ENCODE measurements around the gene PIGP. TPM values are rescaled to one million over a fixed set of nuclear protein-coding genes. Genes with fewer than 3 reads are reported as not detected.
"Not testable (repeated sequence)": the region's sequence is repeated elsewhere in the genome, so short reads cannot be mapped to it uniquely, and the experiment has no call there.

PIGP gene
- total and polyA plus RNA-seq, 5 donors, result 34.5 to 50.8 (median 41.2) TPM

GRCh38 chr21:37043818-37044217 is 29.1 kb downstream of the PIGP start:
- DNase-seq, result no peak
- Histone ChIP-seq H3K9me3 (ENCODE audit: control insufficient read depth, low read length) (no peaks in the 10 kb centered on the region), H3K27me3 (ENCODE audit: control insufficient read depth, insufficient read depth) (no peaks in the 10 kb centered on the region), H3K27ac (ENCODE audit: low read length) (no peak overlapping the region), H3K4me1 (ENCODE audit: control insufficient read depth, insufficient read depth, low read length) (no peaks in the 10 kb centered on the region), H3K4me3 (ENCODE audit: low read length) (no peak overlapping the region)
- intact Hi-C loops (cut with DNase I), result no loop called here
- ATAC-seq, result peak; percentile 36 to 37
- 83% methylated on average over 6 of the region's 6 CpGs for WGBS

GRCh38 chr21:37041706-37042271 is 31.1 kb downstream of the PIGP start:
- H3K27me3 ChIP-seq (ENCODE audit: control insufficient read depth, insufficient read depth), result no peaks in the 10 kb centered on the region
- no peak for ATAC-seq
- no peaks in the 10 kb centered on the region for H3K9me3 ChIP-seq (ENCODE audit: control insufficient read depth, low read length)
- no peak for DNase-seq
- H3K4me1 ChIP-seq (ENCODE audit: control insufficient read depth, insufficient read depth, low read length), result no peaks in the 10 kb centered on the region
- intact Hi-C loops (cut with DNase I), result no loop called here
- no peak overlapping the region for H3K4me3 ChIP-seq (ENCODE audit: low read length)
- WGBS, result 96% methylated on average over 4 of the region's 4 CpGs
- H3K27ac ChIP-seq (ENCODE audit: low read length), result no peak overlapping the region

- intact Hi-C loops (cut with DNase I), result no loop called here
- WGBS, result 88% methylated on average over 3 of the region's 3 CpGs
- H3K27ac ChIP-seq (ENCODE audit: low read length), result no peak overlapping the region
- H3K9me3 ChIP-seq (ENCODE audit: control insufficient read depth, low read length), result no peaks in the 10 kb centered on the region
- DNase-seq (no peak), ATAC-seq (no peak)
- H3K27me3 ChIP-seq (ENCODE audit: control insufficient read depth, insufficient read depth), result no peaks in the 10 kb centered on the region
- no peaks in the 10 kb centered on the region for H3K4me1 ChIP-seq (ENCODE audit: control insufficient read depth, insufficient read depth, low read length)
- no peak overlapping the region for H3K4me3 ChIP-seq (ENCODE audit: low read length)
Observed at GRCh38 chr21:37040212-37040611, 32.7 kb downstream of the PIGP start.

- H3K27ac ChIP-seq (ENCODE audit: low read length), result no peak overlapping the region
- no peaks in the 10 kb centered on the region for H3K4me1 ChIP-seq (ENCODE audit: control insufficient read depth, insufficient read depth, low read length)
- no peak overlapping the region for H3K4me3 ChIP-seq (ENCODE audit: low read length)
- WGBS, result 56% methylated on average over 9 of the region's 9 CpGs
- no peak for ATAC-seq
- no peaks in the 10 kb centered on the region for H3K27me3 ChIP-seq (ENCODE audit: control insufficient read depth, insufficient read depth)
- no peak for DNase-seq
- intact Hi-C loops (cut with DNase I), result no loop called here
- H3K9me3 ChIP-seq (ENCODE audit: control insufficient read depth, low read length), result no peaks in the 10 kb centered on the region
Observed at GRCh38 chr21:37039411-37040075, 33.3 kb downstream of the PIGP start.

GRCh38 chr21:37036177-37036576 is 36.7 kb downstream of the PIGP start:
- no peak overlapping the region for H3K4me3 ChIP-seq (ENCODE audit: low read length)
- H3K27me3 ChIP-seq (ENCODE audit: control insufficient read depth, insufficient read depth), result no peaks in the 10 kb centered on the region
- ATAC-seq, result no peak
- H3K27ac ChIP-seq (ENCODE audit: low read length), result no peak overlapping the region
- WGBS, result 81% methylated on average over 4 of the region's 4 CpGs
- intact Hi-C loops (cut with DNase I), result no loop called here
- no peaks in the 10 kb centered on the region for H3K9me3 ChIP-seq (ENCODE audit: control insufficient read depth, low read length)
- no peaks in the 10 kb centered on the region for H3K4me1 ChIP-seq (ENCODE audit: control insufficient read depth, insufficient read depth, low read length)
- no peak for DNase-seq

GRCh38 chr21:37034394-37034793 is 38.5 kb downstream of the PIGP start:
- H3K27me3 ChIP-seq (ENCODE audit: control insufficient read depth, insufficient read depth); H3K4me3 ChIP-seq (ENCODE audit: low read length); ATAC-seq; intact Hi-C loops (cut with DNase I); H3K4me1 ChIP-seq (ENCODE audit: control insufficient read depth, insufficient read depth, low read length); H3K27ac ChIP-seq (ENCODE audit: low read length); H3K9me3 ChIP-seq (ENCODE audit: control insufficient read depth, low read length); DNase-seq: not testable (repeated sequence)
- 82% methylated on average over 4 of the region's 4 CpGs for WGBS

- no peak for ATAC-seq
- Histone ChIP-seq H3K27ac (ENCODE audit: low read length) (no peak overlapping the region), H3K9me3 (ENCODE audit: control insufficient read depth, low read length) (no peaks in the 10 kb centered on the region), H3K4me3 (ENCODE audit: low read length) (no peak overlapping the region), H3K27me3 (ENCODE audit: control insufficient read depth, insufficient read depth) (no peaks in the 10 kb centered on the region), H3K4me1 (ENCODE audit: control insufficient read depth, insufficient read depth, low read length) (no peaks in the 10 kb centered on the region)
- WGBS, result 76% methylated on average over 4 of the region's 4 CpGs
- intact Hi-C loops (cut with DNase I), result no loop called here
- no peak for DNase-seq
Observed at GRCh38 chr21:37032877-37033471, 39.9 kb downstream of the PIGP start.

- Histone ChIP-seq H3K4me3 (ENCODE audit: low read length) (no peak overlapping the region), H3K27me3 (ENCODE audit: control insufficient read depth, insufficient read depth) (no peaks in the 10 kb centered on the region), H3K27ac (ENCODE audit: low read length) (no peak overlapping the region), H3K9me3 (ENCODE audit: control insufficient read depth, low read length) (no peaks in the 10 kb centered on the region), H3K4me1 (ENCODE audit: control insufficient read depth, insufficient read depth, low read length) (no peaks in the 10 kb centered on the region)
- WGBS, result 84% methylated on average over 5 of the region's 5 CpGs
- intact Hi-C loops (cut with DNase I), result no loop called here
- ATAC-seq (no peak), DNase-seq (no peak)
Observed at GRCh38 chr21:37032293-37032692, 40.6 kb downstream of the PIGP start.

- Histone ChIP-seq H3K27ac (ENCODE audit: low read length) (no peak overlapping the region), H3K4me1 (ENCODE audit: control insufficient read depth, insufficient read depth, low read length) (no peaks in the 10 kb centered on the region), H3K27me3 (ENCODE audit: control insufficient read depth, insufficient read depth) (no peaks in the 10 kb centered on the region), H3K4me3 (ENCODE audit: low read length) (no peak overlapping the region), H3K9me3 (ENCODE audit: control insufficient read depth, low read length) (no peaks in the 10 kb centered on the region)
- 94% methylated on average over 4 of the region's 4 CpGs for WGBS
- DNase-seq, result no peak
- ATAC-seq, result no peak
- intact Hi-C loops (cut with DNase I), result no loop called here
Observed at GRCh38 chr21:37030864-37031263, 42.0 kb downstream of the PIGP start.

GRCh38 chr21:37028570-37028969 is 44.3 kb downstream of the PIGP start:
- ATAC-seq (no peak), DNase-seq (no peak)
- H3K27ac ChIP-seq (ENCODE audit: low read length), result no peak overlapping the region
- no peaks in the 10 kb centered on the region for H3K27me3 ChIP-seq (ENCODE audit: control insufficient read depth, insufficient read depth)
- WGBS, result 76% methylated on average over 4 of the region's 4 CpGs
- no peaks in the 10 kb centered on the region for H3K9me3 ChIP-seq (ENCODE audit: control insufficient read depth, low read length)
- intact Hi-C loops (cut with DNase I), result no loop called here
- H3K4me3 ChIP-seq (ENCODE audit: low read length), result no peak overlapping the region
- no peaks in the 10 kb centered on the region for H3K4me1 ChIP-seq (ENCODE audit: control insufficient read depth, insufficient read depth, low read length)

GRCh38 chr21:37026499-37026898 is 46.4 kb downstream of the PIGP start:
- no peak overlapping the region for H3K4me3 ChIP-seq (ENCODE audit: low read length)
- ATAC-seq (no peak), DNase-seq (no peak)
- H3K27ac ChIP-seq (ENCODE audit: low read length), result no peak overlapping the region
- H3K27me3 ChIP-seq (ENCODE audit: control insufficient read depth, insufficient read depth), result no peaks in the 10 kb centered on the region
- 41% methylated on average over 4 of the region's 4 CpGs for WGBS
- no peaks in the 10 kb centered on the region for H3K9me3 ChIP-seq (ENCODE audit: control insufficient read depth, low read length)
- no peaks in the 10 kb centered on the region for H3K4me1 ChIP-seq (ENCODE audit: control insufficient read depth, insufficient read depth, low read length)
- intact Hi-C loops (cut with DNase I), result no loop called here

Data from right cardiac atrium (tissue), 5 donors.